Astrocyte (in vitro differentiated cells and primary cell): Measurements from ENCODE around the gene FUT8.

Experiments used
- EZH2 ChIP-seq: IDR thresholded peaks from 2 replicates; pipeline ENCODE4 v1.6.1; 2012; ENCODE audit warnings: mild to moderate bottlenecking, low read length, inconsistent platforms; ENCODE audit not compliant: insufficient read depth
- TF ChIP-seq, protein P1 (sequence below): IDR thresholded peaks from 2 replicates; pipeline ENCODE4 v1.5.1; 2011; ENCODE audit warnings: low read depth, mild to moderate bottlenecking, inconsistent platforms, low read length, moderate library complexity; ENCODE audit not compliant: insufficient read depth

DNA sequence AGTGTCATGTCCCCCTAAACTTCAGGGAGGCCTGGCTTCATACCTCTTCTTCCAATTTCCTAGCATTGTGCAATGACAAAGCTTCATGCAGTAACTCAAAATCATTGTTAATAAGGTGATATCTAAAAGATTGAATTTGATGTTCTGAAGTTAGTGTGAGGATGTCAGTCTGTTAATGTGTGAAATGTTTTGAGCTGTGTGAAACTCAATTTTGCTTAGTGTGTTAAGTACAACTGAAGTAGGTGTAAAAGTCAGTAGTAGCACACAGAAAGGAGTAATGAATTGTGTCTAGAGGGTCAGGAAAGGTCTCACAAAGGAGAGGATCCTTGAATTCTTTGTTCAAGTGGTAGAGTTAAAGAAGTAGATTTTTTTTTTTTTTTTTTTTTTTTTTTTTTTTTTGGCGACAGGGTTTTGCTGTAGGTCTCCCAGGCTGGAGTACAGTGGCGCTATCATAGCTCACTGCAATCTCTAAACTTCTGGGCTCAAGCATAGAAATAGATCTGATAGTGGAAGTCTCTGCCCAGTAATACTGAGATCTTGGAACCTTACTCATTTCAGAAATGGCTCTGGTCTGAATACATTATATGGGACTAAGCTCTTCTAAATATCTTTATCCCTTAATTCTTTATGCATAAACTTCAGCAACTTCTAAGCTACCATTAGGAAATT, 63.9 kb downstream of the FUT8 start:
- TF ChIP-seq, protein P1, sequence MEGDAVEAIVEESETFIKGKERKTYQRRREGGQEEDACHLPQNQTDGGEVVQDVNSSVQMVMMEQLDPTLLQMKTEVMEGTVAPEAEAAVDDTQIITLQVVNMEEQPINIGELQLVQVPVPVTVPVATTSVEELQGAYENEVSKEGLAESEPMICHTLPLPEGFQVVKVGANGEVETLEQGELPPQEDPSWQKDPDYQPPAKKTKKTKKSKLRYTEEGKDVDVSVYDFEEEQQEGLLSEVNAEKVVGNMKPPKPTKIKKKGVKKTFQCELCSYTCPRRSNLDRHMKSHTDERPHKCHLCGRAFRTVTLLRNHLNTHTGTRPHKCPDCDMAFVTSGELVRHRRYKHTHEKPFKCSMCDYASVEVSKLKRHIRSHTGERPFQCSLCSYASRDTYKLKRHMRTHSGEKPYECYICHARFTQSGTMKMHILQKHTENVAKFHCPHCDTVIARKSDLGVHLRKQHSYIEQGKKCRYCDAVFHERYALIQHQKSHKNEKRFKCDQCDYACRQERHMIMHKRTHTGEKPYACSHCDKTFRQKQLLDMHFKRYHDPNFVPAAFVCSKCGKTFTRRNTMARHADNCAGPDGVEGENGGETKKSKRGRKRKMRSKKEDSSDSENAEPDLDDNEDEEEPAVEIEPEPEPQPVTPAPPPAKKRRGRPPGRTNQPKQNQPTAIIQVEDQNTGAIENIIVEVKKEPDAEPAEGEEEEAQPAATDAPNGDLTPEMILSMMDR = no peak
- no peak for TF ChIP-seq EZH2
